NT2/D1 (cell line): ENCODE results near the gene CELSR1.

Experiments
- SUZ12 ChIP-seq: IDR thresholded peaks from 2 replicates; pipeline ENCODE4 v1.6.1; 2011; ENCODE audit not compliant: insufficient read length, insufficient read depth; ENCODE audit errors: extremely low read depth
- ZNF274 ChIP-seq: IDR thresholded peaks from 2 replicates; pipeline ENCODE4 v1.6.1; 2011; ENCODE audit warnings: mild to moderate bottlenecking, low read depth, low read length

GRCh38 chr22:46500201-46500600 is 37.2 kb downstream of the CELSR1 start:
- TF ChIP-seq ZNF274 (no peak), SUZ12 (no peak)
